A549 (cell line): ENCODE data around the gene TMEM260.

ENCODE experiments used
- EHMT2 ChIP-seq: fragments of 200-600 bp; sonication (generic); IDR thresholded peaks from 2 replicates; pipeline ENCODE4 v1.6.1; 2016; ENCODE audit warnings: antibody characterized with exemption, low read depth, mild to moderate bottlenecking, moderate library complexity
- EP300 ChIP-seq, 2 experiments: fragments of >200 bp; sonication (Bioruptor Twin); formaldehyde crosslinking; IDR thresholded peaks; 2 replicates in 1 of 2; 3 replicates in 1 of 2; pipeline ENCODE4 v1.6.1; 2016 to 2017
- PHF8 ChIP-seq: fragments of 200-600 bp; sonication (generic); IDR thresholded peaks from 2 replicates; pipeline ENCODE4 v1.6.1; 2016; ENCODE audit warnings: low read depth, mild to moderate bottlenecking, antibody characterized with exemption, moderate library complexity, borderline replicate concordance
- POLR2A ChIP-seq: IDR thresholded peaks from 2 replicates; pipeline ENCODE4 v1.6.1; 2012; ENCODE audit warnings: mild to moderate bottlenecking, low read length
- TF ChIP-seq, protein P1 (sequence below): fragments of 200-600 bp; sonication (generic); IDR thresholded peaks from 2 replicates; pipeline ENCODE4 v1.6.1; 2016; ENCODE audit warnings: antibody characterized with exemption, mild to moderate bottlenecking, moderate library complexity
- TF ChIP-seq, protein P2 (sequence below): fragments of >200 bp; sonication (Bioruptor Twin); formaldehyde crosslinking; IDR thresholded peaks from 3 replicates; pipeline ENCODE4 v1.5.1; 2016
- TF ChIP-seq, protein P3 (sequence below): IDR thresholded peaks from 2 replicates; pipeline ENCODE4 v1.6.1; 2012

DNA sequence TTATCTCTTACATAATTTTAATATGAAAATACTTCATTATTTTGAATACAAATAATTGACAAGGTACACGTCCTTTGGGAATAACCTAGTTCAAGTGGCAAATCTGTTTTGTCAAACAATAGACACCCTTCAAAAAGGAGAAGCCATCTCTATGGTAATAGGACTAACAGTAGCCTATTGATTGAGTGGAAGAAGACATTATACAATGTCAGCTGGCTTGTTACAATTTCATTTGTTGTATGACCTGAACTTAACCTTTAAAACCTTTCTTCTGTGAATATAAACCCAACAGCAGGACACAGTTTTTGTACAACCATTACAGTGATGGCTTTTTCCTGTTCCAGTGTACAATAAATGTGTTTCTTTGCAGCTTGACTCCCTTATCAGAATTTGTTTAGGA, 8.1 kb downstream of the TMEM260 start:
- TF ChIP-seq, protein P1, sequence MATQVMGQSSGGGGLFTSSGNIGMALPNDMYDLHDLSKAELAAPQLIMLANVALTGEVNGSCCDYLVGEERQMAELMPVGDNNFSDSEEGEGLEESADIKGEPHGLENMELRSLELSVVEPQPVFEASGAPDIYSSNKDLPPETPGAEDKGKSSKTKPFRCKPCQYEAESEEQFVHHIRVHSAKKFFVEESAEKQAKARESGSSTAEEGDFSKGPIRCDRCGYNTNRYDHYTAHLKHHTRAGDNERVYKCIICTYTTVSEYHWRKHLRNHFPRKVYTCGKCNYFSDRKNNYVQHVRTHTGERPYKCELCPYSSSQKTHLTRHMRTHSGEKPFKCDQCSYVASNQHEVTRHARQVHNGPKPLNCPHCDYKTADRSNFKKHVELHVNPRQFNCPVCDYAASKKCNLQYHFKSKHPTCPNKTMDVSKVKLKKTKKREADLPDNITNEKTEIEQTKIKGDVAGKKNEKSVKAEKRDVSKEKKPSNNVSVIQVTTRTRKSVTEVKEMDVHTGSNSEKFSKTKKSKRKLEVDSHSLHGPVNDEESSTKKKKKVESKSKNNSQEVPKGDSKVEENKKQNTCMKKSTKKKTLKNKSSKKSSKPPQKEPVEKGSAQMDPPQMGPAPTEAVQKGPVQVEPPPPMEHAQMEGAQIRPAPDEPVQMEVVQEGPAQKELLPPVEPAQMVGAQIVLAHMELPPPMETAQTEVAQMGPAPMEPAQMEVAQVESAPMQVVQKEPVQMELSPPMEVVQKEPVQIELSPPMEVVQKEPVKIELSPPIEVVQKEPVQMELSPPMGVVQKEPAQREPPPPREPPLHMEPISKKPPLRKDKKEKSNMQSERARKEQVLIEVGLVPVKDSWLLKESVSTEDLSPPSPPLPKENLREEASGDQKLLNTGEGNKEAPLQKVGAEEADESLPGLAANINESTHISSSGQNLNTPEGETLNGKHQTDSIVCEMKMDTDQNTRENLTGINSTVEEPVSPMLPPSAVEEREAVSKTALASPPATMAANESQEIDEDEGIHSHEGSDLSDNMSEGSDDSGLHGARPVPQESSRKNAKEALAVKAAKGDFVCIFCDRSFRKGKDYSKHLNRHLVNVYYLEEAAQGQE = no peak
- TF ChIP-seq, protein P2, sequence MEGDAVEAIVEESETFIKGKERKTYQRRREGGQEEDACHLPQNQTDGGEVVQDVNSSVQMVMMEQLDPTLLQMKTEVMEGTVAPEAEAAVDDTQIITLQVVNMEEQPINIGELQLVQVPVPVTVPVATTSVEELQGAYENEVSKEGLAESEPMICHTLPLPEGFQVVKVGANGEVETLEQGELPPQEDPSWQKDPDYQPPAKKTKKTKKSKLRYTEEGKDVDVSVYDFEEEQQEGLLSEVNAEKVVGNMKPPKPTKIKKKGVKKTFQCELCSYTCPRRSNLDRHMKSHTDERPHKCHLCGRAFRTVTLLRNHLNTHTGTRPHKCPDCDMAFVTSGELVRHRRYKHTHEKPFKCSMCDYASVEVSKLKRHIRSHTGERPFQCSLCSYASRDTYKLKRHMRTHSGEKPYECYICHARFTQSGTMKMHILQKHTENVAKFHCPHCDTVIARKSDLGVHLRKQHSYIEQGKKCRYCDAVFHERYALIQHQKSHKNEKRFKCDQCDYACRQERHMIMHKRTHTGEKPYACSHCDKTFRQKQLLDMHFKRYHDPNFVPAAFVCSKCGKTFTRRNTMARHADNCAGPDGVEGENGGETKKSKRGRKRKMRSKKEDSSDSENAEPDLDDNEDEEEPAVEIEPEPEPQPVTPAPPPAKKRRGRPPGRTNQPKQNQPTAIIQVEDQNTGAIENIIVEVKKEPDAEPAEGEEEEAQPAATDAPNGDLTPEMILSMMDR = no peak
- TF ChIP-seq POLR2A (no peak), EHMT2 (no peak), PHF8 (no peak), EP300 (IDR thresholded peaks at IDR 0.05) (no peak)
- TF ChIP-seq, protein P3, sequence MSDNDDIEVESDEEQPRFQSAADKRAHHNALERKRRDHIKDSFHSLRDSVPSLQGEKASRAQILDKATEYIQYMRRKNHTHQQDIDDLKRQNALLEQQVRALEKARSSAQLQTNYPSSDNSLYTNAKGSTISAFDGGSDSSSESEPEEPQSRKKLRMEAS = no peak
